ENCODE results near the gene CDC40.

The CDC40 gene

GRCh38 chr6:110183292-110183885, 3.2 kb downstream of the CDC40 start:
- no peak for TF ChIP-seq CTCF (conservative IDR thresholded peaks at IDR 0.05; ENCODE audit: low read depth, low read length)
- Histone ChIP-seq H3K27ac (no peak overlapping the region), H3K36me3 (ENCODE audit: insufficient read depth) (no peaks in the 10 kb centered on the region), H3K9ac (no peak overlapping the region), H3K4me3 (IDR thresholded peaks at IDR 0.05; ENCODE audit: insufficient read depth, low read depth, low read length) (no peak overlapping the region), H3K79me2 (ENCODE audit: insufficient read depth, low read depth) (peaks cover 45% of the 10 kb centered on the region), H3K4me2 (no peak overlapping the region), H4K20me1 (ENCODE audit: insufficient read depth) (no peaks in the 10 kb centered on the region), H3K27me3 (ENCODE audit: insufficient read depth, low read depth) (no peaks in the 10 kb centered on the region), H3K4me1 (ENCODE audit: low read depth, poor library complexity, severe bottlenecking) (peaks cover 34% of the 10 kb centered on the region), H2AFZ (ENCODE audit: low read depth) (no peak overlapping the region)

GRCh38 chr6:110185879-110186278, 5.7 kb downstream of the CDC40 start:
- H3K27ac ChIP-seq, result no peak overlapping the region
- H3K4me2 ChIP-seq, result no peak overlapping the region
- H3K9ac ChIP-seq, result no peak overlapping the region
- H3K27me3 ChIP-seq (ENCODE audit: insufficient read depth, low read depth), result no peaks in the 10 kb centered on the region
- H2AFZ ChIP-seq (ENCODE audit: low read depth), result no peak overlapping the region
- H3K4me1 ChIP-seq (ENCODE audit: low read depth, poor library complexity, severe bottlenecking), result peaks cover 34% of the 10 kb centered on the region
- peaks cover 42% of the 10 kb centered on the region for H3K79me2 ChIP-seq (ENCODE audit: insufficient read depth, low read depth)
- no peaks in the 10 kb centered on the region for H4K20me1 ChIP-seq (ENCODE audit: insufficient read depth)
- H3K36me3 ChIP-seq (ENCODE audit: insufficient read depth), result no peaks in the 10 kb centered on the region
- no peak for TF ChIP-seq CTCF (conservative IDR thresholded peaks at IDR 0.05; ENCODE audit: low read depth, low read length)
- H3K4me3 ChIP-seq (IDR thresholded peaks at IDR 0.05; ENCODE audit: insufficient read depth, low read depth, low read length), result no peak overlapping the region

GRCh38 chr6:110188791-110189190, 8.6 kb downstream of the CDC40 start:
- peaks cover 18% of the 10 kb centered on the region for H3K4me1 ChIP-seq (ENCODE audit: low read depth, poor library complexity, severe bottlenecking)
- no peak overlapping the region for H3K27ac ChIP-seq
- H4K20me1 ChIP-seq (ENCODE audit: insufficient read depth), result no peaks in the 10 kb centered on the region
- TF ChIP-seq CTCF (conservative IDR thresholded peaks at IDR 0.05; ENCODE audit: low read depth, low read length), result no peak
- H3K4me2 ChIP-seq, result no peak overlapping the region
- H2AFZ ChIP-seq (ENCODE audit: low read depth), result no peak overlapping the region
- no peak overlapping the region for H3K9ac ChIP-seq
- H3K4me3 ChIP-seq (IDR thresholded peaks at IDR 0.05; ENCODE audit: insufficient read depth, low read depth, low read length), result no peak overlapping the region
- no peaks in the 10 kb centered on the region for H3K36me3 ChIP-seq (ENCODE audit: insufficient read depth)
- peaks cover 16% of the 10 kb centered on the region; the same call in 1 of the 2 replicates for H3K79me2 ChIP-seq (ENCODE audit: insufficient read depth, low read depth)
- no peaks in the 10 kb centered on the region for H3K27me3 ChIP-seq (ENCODE audit: insufficient read depth, low read depth)

DNA sequence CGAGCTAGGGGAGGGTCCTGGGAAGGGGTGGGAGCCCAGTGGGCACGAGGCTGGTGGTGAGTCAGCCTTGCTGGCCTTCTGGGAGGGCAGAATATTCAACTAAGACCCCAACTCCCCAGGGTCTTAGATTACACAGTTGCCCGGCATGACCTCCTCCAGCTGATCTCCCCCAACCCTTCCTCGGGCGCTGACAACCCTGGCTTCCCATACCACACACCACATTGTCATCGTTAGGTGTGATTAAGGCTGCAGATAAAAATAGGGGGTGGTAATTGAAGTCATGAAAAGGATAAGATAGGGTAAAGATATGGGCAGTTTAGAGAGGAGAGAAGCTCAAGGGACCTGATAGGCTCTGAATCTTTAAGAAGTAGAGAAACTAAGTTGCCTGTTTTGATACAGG, 10.5 kb downstream of the CDC40 start:
- H3K9ac ChIP-seq, result no peak overlapping the region
- H3K79me2 ChIP-seq (ENCODE audit: insufficient read depth, low read depth), result peaks cover 12% of the 10 kb centered on the region; the same call in 1 of the 2 replicates
- H3K4me2 ChIP-seq, result no peak overlapping the region
- H4K20me1 ChIP-seq (ENCODE audit: insufficient read depth), result no peaks in the 10 kb centered on the region
- no peak for TF ChIP-seq CTCF (conservative IDR thresholded peaks at IDR 0.05; ENCODE audit: low read depth, low read length)
- H3K36me3 ChIP-seq (ENCODE audit: insufficient read depth), result no peaks in the 10 kb centered on the region
- H2AFZ ChIP-seq (ENCODE audit: low read depth), result no peak overlapping the region
- no peak overlapping the region for H3K4me3 ChIP-seq (IDR thresholded peaks at IDR 0.05; ENCODE audit: insufficient read depth, low read depth, low read length)
- peaks cover 8% of the 10 kb centered on the region for H3K4me1 ChIP-seq (ENCODE audit: low read depth, poor library complexity, severe bottlenecking)
- no peak overlapping the region for H3K27ac ChIP-seq
- H3K27me3 ChIP-seq (ENCODE audit: insufficient read depth, low read depth), result no peaks in the 10 kb centered on the region

All from KMS-11 (cell line).